Activated naive CD8-positive, alpha-beta T cell (primary cell): ENCODE results near the gene VPS41.

Experiments
- H3K27ac Mint-ChIP-seq: one replicate; pipeline ENCODE4 v1.8.0; 2021; ENCODE audit warnings: mixed read lengths
- H3K27me3 Mint-ChIP-seq: one replicate; pipeline ENCODE4 v1.8.0; 2021; ENCODE audit warnings: mixed read lengths
- H3K36me3 Mint-ChIP-seq: one replicate; pipeline ENCODE4 v1.8.0; 2021; ENCODE audit warnings: mixed read lengths
- H3K4me1 Mint-ChIP-seq: one replicate; pipeline ENCODE4 v1.8.0; 2021; ENCODE audit warnings: low read depth, mixed read lengths
- H3K4me3 Mint-ChIP-seq: one replicate; pipeline ENCODE4 v1.8.0; 2021; ENCODE audit warnings: mild to moderate bottlenecking, mixed read lengths
- H3K9me3 Mint-ChIP-seq: one replicate; pipeline ENCODE4 v1.8.0; 2021; ENCODE audit warnings: low read depth, mixed read lengths

VPS41 gene

DNA sequence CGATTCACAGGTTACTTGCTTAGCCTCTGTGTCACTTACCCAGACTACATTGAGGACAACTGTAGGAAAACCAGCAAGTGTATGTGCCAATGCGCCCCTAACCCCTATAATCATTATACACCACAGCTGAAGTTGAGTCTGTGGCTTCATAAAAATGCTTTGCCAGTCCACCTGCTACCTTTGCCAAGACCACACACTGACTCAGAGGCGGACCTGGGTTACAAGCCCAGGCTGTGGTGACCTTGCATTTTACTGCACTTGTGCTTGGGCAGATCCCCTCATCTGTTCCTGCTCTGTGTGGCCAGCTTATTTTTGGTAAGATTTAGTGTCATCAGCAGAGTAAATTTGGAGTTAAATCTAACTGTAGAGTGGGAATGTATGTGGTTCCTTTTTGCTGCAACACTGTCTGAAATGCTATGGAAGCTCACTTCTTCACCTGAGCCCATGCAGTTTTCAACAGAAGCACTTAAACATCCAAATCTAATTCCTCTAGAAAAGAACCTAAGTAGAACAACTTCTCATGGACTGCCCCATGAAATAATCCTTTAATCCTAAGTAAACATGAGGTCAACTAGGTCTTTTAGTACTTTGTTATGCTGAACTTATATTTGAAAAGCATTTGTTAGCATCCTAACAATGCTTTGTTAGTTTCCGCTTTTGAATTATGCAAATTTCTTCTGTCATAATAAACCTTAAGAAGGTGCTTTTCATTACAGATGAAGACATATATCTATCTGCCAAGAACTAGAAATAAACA is 181.6 kb downstream of the VPS41 start:
- Mint-ChIP-seq H3K9me3 (no peaks in the 10 kb centered on the region), H3K4me3 (no peak overlapping the region), H3K4me1 (no peaks in the 10 kb centered on the region), H3K27me3 (no peaks in the 10 kb centered on the region), H3K36me3 (peaks cover 23% of the 10 kb centered on the region), H3K27ac (no peak overlapping the region)

DNA sequence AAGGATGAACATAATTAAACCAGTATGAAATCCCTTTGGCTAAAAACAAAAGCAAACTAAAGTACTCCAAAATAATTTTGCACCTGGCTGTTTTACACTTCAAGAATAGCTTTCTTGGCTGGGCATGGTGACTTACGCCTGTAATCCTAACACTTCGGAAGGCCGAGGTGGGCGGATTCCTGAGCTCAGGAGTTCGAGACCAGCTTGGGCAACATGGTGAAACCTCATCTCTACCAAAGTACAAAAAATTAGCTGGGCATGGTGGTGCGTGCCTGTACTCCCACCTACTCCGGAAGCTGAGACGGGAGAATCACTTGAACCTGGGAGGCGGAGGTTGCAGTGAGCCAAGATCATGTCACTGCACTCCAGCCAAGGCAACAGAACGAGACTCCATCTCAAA is 185.7 kb downstream of the VPS41 start:
- peaks cover 37% of the 10 kb centered on the region for H3K36me3 Mint-ChIP-seq

DNA sequence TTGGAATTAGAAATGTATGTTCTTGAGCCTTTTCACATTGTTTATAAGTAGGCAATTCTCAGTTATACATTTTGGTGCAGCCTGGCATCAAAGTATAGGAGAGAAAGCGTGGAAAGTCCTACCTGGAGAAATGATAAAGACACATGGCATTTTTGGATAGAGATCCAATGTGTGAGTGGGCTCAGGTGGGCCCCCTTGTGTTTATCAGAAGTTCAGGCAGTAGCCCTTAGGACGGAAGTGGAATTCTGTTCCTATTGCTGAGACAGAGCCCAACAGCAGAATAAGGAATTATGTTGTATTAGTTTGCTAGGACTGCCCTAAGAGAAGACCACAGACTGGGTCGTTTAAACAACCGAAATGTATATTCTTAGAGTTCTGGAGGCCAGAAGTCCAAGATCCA is 192.6 kb downstream of the VPS41 start:
- H3K9me3 Mint-ChIP-seq: peaks cover 26% of the 10 kb centered on the region

More for the DNA sequence above, 185.7 kb downstream of the VPS41 start:
- H3K9me3 Mint-ChIP-seq: peaks cover 10% of the 10 kb centered on the region
- H3K4me3 Mint-ChIP-seq: no peak overlapping the region
- no peak overlapping the region for H3K27ac Mint-ChIP-seq
- H3K4me1 Mint-ChIP-seq: no peaks in the 10 kb centered on the region
- H3K27me3 Mint-ChIP-seq: no peaks in the 10 kb centered on the region

DNA sequence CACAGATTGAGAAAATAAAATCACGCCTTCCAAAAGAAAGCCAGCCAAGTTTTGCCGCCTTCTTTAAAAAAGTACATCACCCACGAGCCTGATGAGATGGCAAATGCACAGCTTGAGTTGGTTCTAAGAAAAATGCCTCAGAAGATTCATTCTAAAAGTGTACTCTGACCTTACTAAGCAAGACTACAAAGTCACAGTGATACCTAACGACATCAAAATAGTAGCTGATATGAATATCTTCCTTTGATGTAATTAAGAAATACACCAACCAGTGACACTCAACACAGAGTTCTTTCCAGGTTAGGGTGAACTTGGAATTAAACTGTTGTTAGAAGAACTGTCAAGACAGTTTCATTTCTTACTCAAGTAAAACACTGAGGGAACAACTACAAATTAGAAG is 199.9 kb downstream of the VPS41 start:
- Mint-ChIP-seq H3K36me3 (no peaks in the 10 kb centered on the region), H3K27ac (no peak overlapping the region)

More for the DNA sequence above, 192.6 kb downstream of the VPS41 start:
- Mint-ChIP-seq H3K27ac (no peak overlapping the region), H3K4me1 (no peaks in the 10 kb centered on the region), H3K36me3 (peaks cover 16% of the 10 kb centered on the region), H3K27me3 (no peaks in the 10 kb centered on the region), H3K4me3 (no peak overlapping the region)

DNA sequence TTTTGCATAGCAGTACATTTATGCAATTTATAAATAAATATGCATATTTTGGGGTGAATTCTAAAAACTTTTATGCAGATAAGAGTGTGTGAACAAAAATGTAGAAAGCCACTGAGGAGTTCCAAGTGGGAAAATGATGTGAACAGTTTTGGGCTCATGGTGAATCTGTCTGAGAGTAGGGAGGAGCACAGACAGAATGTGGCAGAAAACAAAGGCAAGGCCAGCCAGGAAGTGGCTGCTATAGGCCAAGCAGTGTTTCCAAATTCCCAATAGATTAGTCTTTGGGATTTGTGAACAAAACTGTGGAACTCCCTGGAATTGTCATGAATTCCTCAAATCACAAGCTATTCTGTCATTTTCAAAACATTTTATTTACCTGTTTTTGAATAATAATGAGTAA is 204.2 kb downstream of the VPS41 start:
- Mint-ChIP-seq H3K4me1 (no peaks in the 10 kb centered on the region), H3K4me3 (no peak overlapping the region), H3K27ac (no peak overlapping the region), H3K27me3 (peaks cover 20% of the 10 kb centered on the region), H3K9me3 (peaks cover under 1% of the 10 kb centered on the region), H3K36me3 (no peaks in the 10 kb centered on the region)

More for the DNA sequence above, 199.9 kb downstream of the VPS41 start:
- Mint-ChIP-seq H3K4me1 (no peaks in the 10 kb centered on the region), H3K27me3 (peaks cover 4% of the 10 kb centered on the region), H3K9me3 (peaks cover 3% of the 10 kb centered on the region), H3K4me3 (no peak overlapping the region)

DNA sequence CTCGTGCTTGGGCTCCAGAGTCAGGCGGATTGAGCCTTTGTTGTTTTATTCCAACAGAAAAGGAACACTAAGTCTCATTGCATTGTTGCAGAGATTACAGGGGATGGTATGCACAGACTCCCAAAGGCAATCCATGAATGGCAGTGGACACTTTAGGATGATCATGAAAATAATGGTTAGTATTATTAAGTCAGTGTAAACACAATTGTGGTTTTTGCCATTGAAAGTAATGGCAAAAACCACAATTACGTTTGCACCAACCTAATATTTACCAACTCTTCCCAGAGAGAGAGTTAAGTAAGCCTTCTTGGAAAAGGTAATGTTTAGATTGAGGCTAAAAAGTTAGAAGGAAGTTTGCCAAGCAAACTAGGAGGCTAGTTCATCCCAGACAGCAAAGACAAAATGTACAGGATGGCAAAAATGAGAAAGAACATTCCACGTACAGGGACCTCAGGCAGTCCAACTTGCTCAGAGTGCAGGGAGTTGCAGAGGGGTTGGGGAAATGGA is 204.9 kb downstream of the VPS41 start:
- H3K27me3 Mint-ChIP-seq: peaks cover 20% of the 10 kb centered on the region

DNA sequence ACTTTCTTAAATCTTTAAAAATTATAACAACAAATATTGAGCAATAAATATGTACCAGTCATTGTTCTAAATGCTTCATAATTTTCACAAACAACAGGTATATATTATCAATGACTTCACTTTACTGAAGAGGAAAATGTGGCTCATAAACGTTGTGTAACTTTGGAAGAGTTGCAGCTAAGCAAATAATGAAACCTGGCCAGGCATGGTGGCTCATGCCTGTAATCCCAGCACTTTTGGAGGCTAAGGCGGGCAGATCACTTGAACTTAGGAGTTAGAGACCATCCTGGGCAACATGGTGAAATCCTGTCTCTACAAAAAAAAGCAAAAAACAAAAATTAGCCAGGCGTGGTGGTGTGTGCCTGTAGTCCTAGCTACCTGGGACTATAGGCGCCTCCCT is 205.9 kb downstream of the VPS41 start:
- no peak overlapping the region for H3K27ac Mint-ChIP-seq
- H3K4me1 Mint-ChIP-seq: no peaks in the 10 kb centered on the region
- H3K4me3 Mint-ChIP-seq: no peak overlapping the region
- no peaks in the 10 kb centered on the region for H3K9me3 Mint-ChIP-seq
- H3K36me3 Mint-ChIP-seq: no peaks in the 10 kb centered on the region
- peaks cover 20% of the 10 kb centered on the region for H3K27me3 Mint-ChIP-seq

More for the DNA sequence above, 204.9 kb downstream of the VPS41 start:
- Mint-ChIP-seq H3K9me3 (no peaks in the 10 kb centered on the region), H3K4me1 (no peaks in the 10 kb centered on the region), H3K27ac (no peak overlapping the region), H3K4me3 (no peak overlapping the region), H3K36me3 (no peaks in the 10 kb centered on the region)

DNA sequence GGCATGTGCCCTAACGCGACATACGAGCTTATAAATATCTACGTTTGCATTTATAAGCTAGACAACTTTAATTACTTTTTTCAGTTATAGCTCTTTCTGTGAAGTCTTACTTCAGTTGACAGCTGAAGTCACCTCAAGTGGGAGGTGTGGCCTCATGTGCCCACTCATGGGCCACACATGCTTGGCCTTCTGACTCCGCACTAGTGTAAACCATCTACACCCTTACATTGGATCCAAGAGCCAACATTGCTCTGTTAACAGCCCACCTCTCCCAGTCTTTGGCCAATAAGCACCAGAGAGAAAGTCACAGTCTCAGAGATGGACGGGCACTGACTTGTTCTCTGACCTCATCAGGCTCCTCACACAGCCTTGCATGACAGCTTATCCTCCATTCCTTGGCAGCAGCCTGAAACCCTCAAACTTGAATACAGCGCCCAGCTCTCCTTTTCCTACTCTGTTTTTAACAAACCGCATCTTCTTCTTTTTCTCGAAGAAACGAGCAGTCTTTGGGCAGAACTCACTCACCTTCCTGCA is 206.9 kb downstream of the VPS41 start:
- Mint-ChIP-seq H3K9me3 (no peaks in the 10 kb centered on the region), H3K27ac (no peak overlapping the region), H3K27me3 (peaks cover 20% of the 10 kb centered on the region), H3K36me3 (no peaks in the 10 kb centered on the region), H3K4me3 (no peak overlapping the region), H3K4me1 (no peaks in the 10 kb centered on the region)

DNA sequence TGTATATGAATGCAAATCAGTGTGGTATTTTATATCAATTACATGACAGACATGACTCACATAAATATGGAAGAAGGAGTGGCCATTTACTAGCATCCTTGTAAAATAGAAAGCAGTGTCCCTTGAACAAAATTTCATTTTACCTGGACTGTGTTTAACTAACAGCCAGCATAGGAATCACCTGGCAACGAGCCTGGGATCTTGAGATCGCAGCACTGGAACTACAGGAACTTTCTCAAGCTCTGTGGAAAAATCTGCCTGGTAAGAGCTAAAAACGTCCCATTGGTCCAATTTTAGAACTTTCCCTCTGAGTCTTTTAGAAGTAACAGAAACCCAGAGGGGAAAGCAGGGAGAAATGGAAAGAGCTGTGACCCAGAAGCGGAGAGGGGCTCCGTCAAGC is 208.9 kb downstream of the VPS41 start:
- no peaks in the 10 kb centered on the region for H3K4me1 Mint-ChIP-seq
- H3K36me3 Mint-ChIP-seq: no peaks in the 10 kb centered on the region
- H3K27ac Mint-ChIP-seq: no peak overlapping the region
- H3K9me3 Mint-ChIP-seq: no peaks in the 10 kb centered on the region
- no peak overlapping the region for H3K4me3 Mint-ChIP-seq
- H3K27me3 Mint-ChIP-seq: peaks cover 20% of the 10 kb centered on the region

DNA sequence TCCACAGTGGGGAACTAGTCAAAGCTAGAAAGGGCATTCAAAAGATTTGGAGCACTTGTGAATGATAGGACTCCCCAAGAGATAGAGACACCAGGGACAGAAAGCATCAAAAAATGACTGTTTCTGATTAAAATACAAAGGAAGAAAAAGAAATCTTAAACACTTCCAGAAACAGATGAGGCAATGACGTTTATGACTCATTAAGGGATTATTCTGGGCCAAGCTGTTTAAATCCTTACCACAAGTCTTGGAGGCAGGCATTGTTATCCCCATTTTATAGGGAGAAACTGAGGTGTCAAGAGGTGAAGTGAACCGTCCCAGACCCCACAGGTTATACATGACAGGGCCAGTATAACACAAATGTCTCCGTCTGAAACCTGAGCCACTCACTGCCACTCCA is 209.5 kb downstream of the VPS41 start:
- H3K36me3 Mint-ChIP-seq: no peaks in the 10 kb centered on the region
- H3K4me1 Mint-ChIP-seq: no peaks in the 10 kb centered on the region
- peaks cover 20% of the 10 kb centered on the region for H3K27me3 Mint-ChIP-seq
- H3K27ac Mint-ChIP-seq: no peak overlapping the region
- H3K9me3 Mint-ChIP-seq: no peaks in the 10 kb centered on the region
- H3K4me3 Mint-ChIP-seq: no peak overlapping the region

DNA sequence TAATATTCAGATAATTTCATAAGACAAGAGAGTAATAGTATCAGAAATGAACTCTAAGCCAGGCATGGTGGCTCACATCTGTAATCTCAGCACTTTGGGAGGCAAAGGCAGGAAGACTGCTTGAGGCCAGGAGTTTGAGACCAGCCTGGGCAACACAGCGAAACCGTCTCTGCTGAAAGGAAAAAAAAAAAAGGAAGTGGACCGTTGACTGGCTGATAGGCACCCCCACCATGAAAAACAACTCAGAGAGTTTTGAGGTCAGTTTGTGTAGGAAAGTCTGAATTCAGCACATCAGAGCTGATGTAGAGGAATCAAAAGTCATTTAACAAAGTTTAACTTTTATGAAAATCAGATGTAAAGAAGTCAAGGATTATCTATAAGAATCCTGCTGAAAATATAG is 214.7 kb downstream of the VPS41 start:
- Mint-ChIP-seq H3K27ac (no peak overlapping the region), H3K4me3 (no peak overlapping the region), H3K9me3 (no peaks in the 10 kb centered on the region), H3K36me3 (no peaks in the 10 kb centered on the region), H3K4me1 (no peaks in the 10 kb centered on the region), H3K27me3 (peaks cover 1% of the 10 kb centered on the region)

DNA sequence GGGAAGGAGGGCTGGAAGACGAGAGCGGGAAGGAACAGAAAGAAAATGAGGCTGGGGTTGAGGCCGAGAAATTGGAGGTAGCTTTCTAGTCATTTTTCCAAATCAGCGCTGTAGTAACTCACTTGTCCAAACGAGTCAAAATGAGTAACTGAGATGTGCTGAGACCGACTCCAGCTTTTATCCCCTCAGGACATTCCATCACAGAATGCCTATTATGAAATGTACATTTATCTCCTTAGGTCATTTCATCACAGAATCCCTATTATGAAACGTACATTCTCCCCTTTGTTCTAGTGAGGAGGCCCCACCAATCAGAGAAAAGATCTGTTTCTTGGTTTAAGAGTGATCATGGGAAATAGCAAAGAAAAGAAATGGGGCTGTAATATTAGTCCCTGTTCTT is 222.1 kb downstream of the VPS41 start:
- Mint-ChIP-seq H3K27me3 (peaks cover 6% of the 10 kb centered on the region), H3K4me1 (no peaks in the 10 kb centered on the region), H3K9me3 (no peaks in the 10 kb centered on the region), H3K27ac (no peak overlapping the region), H3K36me3 (peaks cover 2% of the 10 kb centered on the region), H3K4me3 (no peak overlapping the region)

DNA sequence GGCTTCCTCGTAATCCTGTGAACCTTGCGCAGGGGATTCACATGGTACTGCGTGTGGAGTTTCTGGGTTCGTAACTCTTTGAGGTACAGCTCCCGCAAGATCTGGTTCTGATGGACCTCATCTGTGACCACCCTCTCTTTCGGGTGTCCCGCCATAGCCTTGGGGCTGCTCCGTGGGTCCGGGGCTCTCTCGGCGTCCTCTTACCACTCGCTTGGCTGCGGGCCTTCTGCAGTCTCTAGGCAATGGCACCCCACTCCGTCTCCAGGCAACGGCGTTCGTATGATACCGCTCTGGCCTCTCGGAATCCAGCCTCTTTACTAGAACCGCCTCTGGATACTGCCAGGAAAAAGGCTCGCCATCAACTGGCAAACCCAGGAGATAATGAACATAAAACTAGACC is 223.1 kb downstream of the VPS41 start:
- Mint-ChIP-seq H3K4me3 (no peak overlapping the region), H3K4me1 (no peaks in the 10 kb centered on the region), H3K27me3 (peaks cover 6% of the 10 kb centered on the region), H3K36me3 (peaks cover 2% of the 10 kb centered on the region), H3K9me3 (no peaks in the 10 kb centered on the region), H3K27ac (no peak overlapping the region)

DNA sequence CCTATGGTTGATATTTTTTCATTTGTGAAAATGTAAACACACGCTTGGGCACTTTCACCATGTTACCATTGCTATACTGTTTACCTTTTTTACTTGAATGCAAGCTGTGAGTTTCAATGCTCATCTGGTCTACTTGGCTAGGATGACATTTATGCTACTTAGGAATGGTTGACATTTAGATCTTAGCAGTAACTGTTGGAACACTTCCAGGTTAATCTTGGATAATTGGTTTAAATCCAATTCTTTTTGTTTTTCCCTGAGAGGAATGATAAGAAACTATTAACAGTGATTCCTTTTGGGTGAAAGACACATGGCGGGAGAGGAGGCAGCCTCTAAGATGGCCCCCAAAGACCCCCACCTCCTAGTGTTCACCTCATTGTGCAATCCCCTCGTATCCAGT is 226.4 kb downstream of the VPS41 start:
- H3K36me3 Mint-ChIP-seq: peaks cover 2% of the 10 kb centered on the region
- H3K4me3 Mint-ChIP-seq: no peak overlapping the region
- H3K27ac Mint-ChIP-seq: no peak overlapping the region

DNA sequence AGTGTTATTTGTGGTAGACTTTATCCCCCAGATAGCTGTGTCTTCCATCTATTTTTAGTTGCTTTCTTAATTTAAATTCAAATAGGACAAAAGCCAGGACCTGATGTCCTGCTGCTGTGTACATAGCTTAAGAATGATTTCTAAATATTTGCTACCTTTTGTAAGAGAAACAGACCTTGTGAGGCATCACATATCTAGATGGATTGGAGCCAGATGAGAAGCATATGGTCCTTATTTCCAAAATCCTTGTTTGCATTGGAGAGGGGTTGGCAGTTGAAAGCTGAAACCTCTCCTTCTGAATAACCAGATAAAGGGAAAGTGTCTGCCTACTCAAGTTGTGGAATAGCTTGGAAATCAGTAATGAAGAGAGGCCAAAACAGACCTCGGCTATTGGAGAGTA is 227.1 kb downstream of the VPS41 start:
- Mint-ChIP-seq H3K27ac (no peak overlapping the region), H3K27me3 (peaks cover 6% of the 10 kb centered on the region), H3K9me3 (no peaks in the 10 kb centered on the region), H3K4me3 (no peak overlapping the region), H3K4me1 (no peaks in the 10 kb centered on the region), H3K36me3 (peaks cover 2% of the 10 kb centered on the region)

More for the DNA sequence above, 226.4 kb downstream of the VPS41 start:
- Mint-ChIP-seq H3K27me3 (peaks cover 6% of the 10 kb centered on the region), H3K9me3 (no peaks in the 10 kb centered on the region), H3K4me1 (no peaks in the 10 kb centered on the region)

DNA sequence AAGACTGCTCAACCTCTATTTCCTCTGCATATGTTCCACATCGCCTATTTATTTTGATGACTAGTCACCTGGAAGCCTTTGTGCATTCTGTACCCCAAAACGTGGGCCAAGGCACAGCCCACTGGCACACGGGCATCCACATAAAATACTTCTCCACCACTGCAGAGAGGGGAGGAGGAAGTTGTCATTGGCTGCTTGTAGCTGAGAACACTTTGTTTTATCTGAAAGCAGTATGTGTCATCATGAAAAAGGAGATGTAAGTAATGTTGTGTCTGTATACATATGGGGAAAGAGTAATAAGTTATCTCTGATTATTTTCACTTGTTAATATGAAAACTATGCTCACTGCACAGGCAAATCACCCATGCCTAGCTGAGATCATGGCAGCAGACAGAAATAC is 229.6 kb downstream of the VPS41 start:
- no peaks in the 10 kb centered on the region for H3K9me3 Mint-ChIP-seq
- no peaks in the 10 kb centered on the region for H3K4me1 Mint-ChIP-seq
- H3K36me3 Mint-ChIP-seq: no peaks in the 10 kb centered on the region
- H3K27ac Mint-ChIP-seq: no peak overlapping the region
- no peaks in the 10 kb centered on the region for H3K27me3 Mint-ChIP-seq
- H3K4me3 Mint-ChIP-seq: no peak overlapping the region
